ENCODE data around the gene EMP3. TPM values are rescaled to one million over a fixed set of nuclear protein-coding genes. Genes with fewer than 3 reads are reported as not detected.
A peak's percentile ranks its signal among the peaks of the same experiment; 100 is the strongest.

The EMP3 gene
- total RNA-seq, 1 experiment from 2014 or later: 8.9 TPM

DNA sequence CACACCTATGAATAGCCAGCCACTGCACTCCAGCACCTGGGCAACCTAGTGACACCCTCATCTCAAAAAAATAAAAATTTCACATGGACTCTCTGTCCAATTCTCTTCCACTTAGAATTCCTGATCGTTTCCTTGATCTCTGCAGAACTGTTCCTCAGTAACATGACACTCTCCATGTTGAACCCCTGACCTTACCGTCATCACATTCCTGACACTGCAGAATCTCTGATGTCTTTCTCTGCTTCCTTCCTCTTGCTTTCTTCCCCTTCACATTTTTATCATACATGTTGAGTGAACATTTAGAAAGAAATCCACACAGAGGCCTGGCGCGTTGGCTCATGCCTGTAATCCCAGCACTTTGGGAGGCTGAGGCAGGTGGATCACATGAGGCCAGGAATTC, 40.5 kb upstream of the EMP3 start:
- ChIA-PET POLR2A (no interaction called here), CTCF (no interaction called here)
- Mint-ChIP-seq H3K9me3 (peaks cover 14% of the 10 kb centered on the region), H3K4me1 (peaks cover 4% of the 10 kb centered on the region), H3K36me3 (peaks cover 71% of the 10 kb centered on the region), H3K27me3 (ENCODE audit: low read depth) (no peaks in the 10 kb centered on the region), H3K4me3 (no peak overlapping the region), H3K27ac (peak overlapping the region; percentile 90)
- no peak for TF ChIP-seq ZNF281 (CRISPR knock-in tag; IDR thresholded peaks at IDR 0.05)
- no peak for TF ChIP-seq RELA (CRISPR knock-in tag; IDR thresholded peaks at IDR 0.05; ENCODE audit: borderline replicate concordance)
- no peak for TF ChIP-seq ESRRA (CRISPR knock-in tag; IDR thresholded peaks at IDR 0.05; ENCODE audit: borderline replicate concordance)
- no peak for TF ChIP-seq ZSCAN18 (CRISPR knock-in tag; IDR thresholded peaks at IDR 0.05)
- DNase-seq (ENCODE audit: low spot score) (no peak), ATAC-seq (no peak)

DNA sequence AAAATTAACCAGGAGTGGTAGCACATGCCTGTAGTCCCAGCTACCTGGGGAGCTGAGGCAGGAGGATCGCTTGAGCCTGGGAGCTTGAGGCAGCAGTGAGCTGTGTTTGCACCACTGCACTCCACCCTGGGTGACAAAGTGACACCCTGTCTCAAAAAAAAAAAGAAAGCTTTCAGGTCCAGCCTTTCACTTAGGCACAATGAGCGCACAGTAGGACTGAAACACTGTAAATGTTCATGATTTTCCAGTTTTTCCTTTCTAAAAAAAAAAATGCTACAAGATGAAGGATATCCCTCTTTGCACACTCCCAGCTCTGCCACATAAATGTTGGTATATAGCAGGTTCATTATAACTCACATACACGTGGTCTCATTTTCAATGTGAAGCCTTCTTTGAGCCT, 37.6 kb upstream of the EMP3 start:
- ATAC-seq: no peak
- POLR2A ChIA-PET: no interaction called here
- Mint-ChIP-seq H3K4me3 (no peak overlapping the region), H3K27me3 (ENCODE audit: low read depth) (no peaks in the 10 kb centered on the region), H3K27ac (0 out of 2 replicates have a peak overlapping the region, but pooled peaks have one; percentile 78), H3K9me3 (peaks cover 14% of the 10 kb centered on the region), H3K4me1 (peaks cover 12% of the 10 kb centered on the region), H3K36me3 (peaks cover 54% of the 10 kb centered on the region)
- no peak for TF ChIP-seq ETV6 (CRISPR knock-in tag; IDR thresholded peaks at IDR 0.05)
- TF ChIP-seq, protein P1, sequence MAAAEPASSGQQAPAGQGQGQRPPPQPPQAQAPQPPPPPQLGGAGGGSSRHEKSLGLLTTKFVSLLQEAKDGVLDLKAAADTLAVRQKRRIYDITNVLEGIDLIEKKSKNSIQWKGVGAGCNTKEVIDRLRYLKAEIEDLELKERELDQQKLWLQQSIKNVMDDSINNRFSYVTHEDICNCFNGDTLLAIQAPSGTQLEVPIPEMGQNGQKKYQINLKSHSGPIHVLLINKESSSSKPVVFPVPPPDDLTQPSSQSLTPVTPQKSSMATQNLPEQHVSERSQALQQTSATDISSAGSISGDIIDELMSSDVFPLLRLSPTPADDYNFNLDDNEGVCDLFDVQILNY (CRISPR knock-in tag; IDR thresholded peaks at IDR 0.05): no peak
- TF ChIP-seq NFATC4 (CRISPR knock-in tag; IDR thresholded peaks at IDR 0.05): no peak
- no peak for TF ChIP-seq ZBTB21 (CRISPR knock-in tag; IDR thresholded peaks at IDR 0.05; ENCODE audit: borderline replicate concordance)
- no peak for TF ChIP-seq FOXP1 (CRISPR knock-in tag; IDR thresholded peaks at IDR 0.05; ENCODE audit: borderline replicate concordance)
- TF ChIP-seq ZMAT4 (CRISPR knock-in tag; IDR thresholded peaks at IDR 0.05): no peak
- TF ChIP-seq, protein P2, sequence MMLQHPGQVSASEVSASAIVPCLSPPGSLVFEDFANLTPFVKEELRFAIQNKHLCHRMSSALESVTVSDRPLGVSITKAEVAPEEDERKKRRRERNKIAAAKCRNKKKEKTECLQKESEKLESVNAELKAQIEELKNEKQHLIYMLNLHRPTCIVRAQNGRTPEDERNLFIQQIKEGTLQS (CRISPR knock-in tag; conservative IDR thresholded peaks at IDR 0.05): no peak
- TF ChIP-seq GABPB1 (CRISPR knock-in tag; IDR thresholded peaks at IDR 0.05): no peak
- TF ChIP-seq JUN (CRISPR knock-in tag; IDR thresholded peaks at IDR 0.05): no peak
- no peak for TF ChIP-seq KAT7 (CRISPR knock-in tag; IDR thresholded peaks at IDR 0.05; ENCODE audit: borderline replicate concordance)
- no peak for TF ChIP-seq ZNF396 (CRISPR knock-in tag; IDR thresholded peaks at IDR 0.05; ENCODE audit: borderline replicate concordance)
- TF ChIP-seq, protein P3, sequence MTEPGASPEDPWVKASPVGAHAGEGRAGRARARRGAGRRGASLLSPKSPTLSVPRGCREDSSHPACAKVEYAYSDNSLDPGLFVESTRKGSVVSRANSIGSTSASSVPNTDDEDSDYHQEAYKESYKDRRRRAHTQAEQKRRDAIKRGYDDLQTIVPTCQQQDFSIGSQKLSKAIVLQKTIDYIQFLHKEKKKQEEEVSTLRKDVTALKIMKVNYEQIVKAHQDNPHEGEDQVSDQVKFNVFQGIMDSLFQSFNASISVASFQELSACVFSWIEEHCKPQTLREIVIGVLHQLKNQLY (CRISPR knock-in tag; IDR thresholded peaks at IDR 0.05): no peak
- TF ChIP-seq ZNF232 (CRISPR knock-in tag; IDR thresholded peaks at IDR 0.05): no peak
- no peak for TF ChIP-seq ZNF219 (CRISPR knock-in tag; IDR thresholded peaks at IDR 0.05; ENCODE audit: borderline replicate concordance)
- TF ChIP-seq, protein P4, sequence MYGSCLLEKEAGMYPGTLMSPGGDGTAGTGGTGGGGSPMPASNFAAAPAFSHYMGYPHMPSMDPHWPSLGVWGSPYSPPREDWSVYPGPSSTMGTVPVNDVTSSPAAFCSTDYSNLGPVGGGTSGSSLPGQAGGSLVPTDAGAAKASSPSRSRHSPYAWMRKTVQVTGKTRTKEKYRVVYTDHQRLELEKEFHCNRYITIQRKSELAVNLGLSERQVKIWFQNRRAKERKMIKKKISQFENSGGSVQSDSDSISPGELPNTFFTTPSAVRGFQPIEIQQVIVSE (CRISPR knock-in tag; IDR thresholded peaks at IDR 0.05; ENCODE audit: borderline replicate concordance): no peak
- TF ChIP-seq GTF2I (CRISPR knock-in tag; conservative IDR thresholded peaks at IDR 0.05): no peak
- CTCF ChIA-PET: interaction anchor here (0.9 to 1.9 kb wide), 2 partner anchors 16 to 53 kb away, joined by 3 to 6 read pairs; no protein-coding TSS in a partner anchor
- DNase-seq (ENCODE audit: low spot score): no peak

Measured in WTC11 (cell line).